ENCODE data around the gene SEMA3G.

Gene SEMA3G

GRCh38 chr3:52430416-52430810, 14.5 kb downstream of the SEMA3G start:
- Histone ChIP-seq H3K9ac (ENCODE audit: low read length) (no peak overlapping the region), H3K27ac (ENCODE audit: low read depth, low read length) (no peak overlapping the region), H3K27me3 (ENCODE audit: control insufficient read depth, insufficient read depth, low read length) (no peaks in the 10 kb centered on the region), H3K4me1 (ENCODE audit: control insufficient read depth, insufficient read depth, low read length) (no peaks in the 10 kb centered on the region), H3K36me3 (ENCODE audit: control insufficient read depth, insufficient read depth, low read length) (no peaks in the 10 kb centered on the region), H3K4me3 (ENCODE audit: low read length) (no peak overlapping the region)

DNA sequence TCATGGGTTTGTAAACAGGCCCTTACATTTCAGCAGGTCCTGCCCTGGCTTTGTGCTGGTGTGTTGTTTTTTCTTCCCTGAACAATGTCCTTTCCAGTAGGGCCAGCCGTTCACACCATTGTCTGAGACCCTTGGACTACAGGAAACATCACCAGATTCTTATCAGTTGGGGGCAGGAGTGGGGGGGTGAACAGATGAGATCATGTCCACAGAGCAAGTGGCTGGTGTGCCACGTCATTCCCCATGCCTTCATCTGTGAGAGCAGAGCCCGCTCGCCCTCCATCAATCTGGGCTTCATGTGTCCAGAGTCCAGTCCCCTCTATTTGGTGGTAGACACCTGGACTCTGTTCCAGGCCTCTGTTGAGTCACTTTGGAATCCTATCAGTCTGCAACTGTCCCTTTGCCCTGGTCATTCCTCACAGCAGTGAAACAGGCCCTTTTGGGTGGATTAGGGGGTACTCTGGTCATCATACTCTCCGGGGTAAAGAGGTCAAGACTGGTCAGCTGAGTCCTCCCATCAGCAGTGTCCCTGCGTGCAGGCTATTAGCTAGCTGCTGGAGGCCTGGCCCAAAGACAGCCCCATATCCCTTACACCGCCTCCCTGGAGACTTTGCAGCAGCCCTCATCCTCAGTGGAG, 15.0 kb downstream of the SEMA3G start:
- no peak overlapping the region for H3K9ac ChIP-seq (ENCODE audit: low read length)
- H3K4me1 ChIP-seq (ENCODE audit: control insufficient read depth, insufficient read depth, low read length) = no peaks in the 10 kb centered on the region
- H3K4me3 ChIP-seq (ENCODE audit: low read length) = no peak overlapping the region
- no peaks in the 10 kb centered on the region for H3K27me3 ChIP-seq (ENCODE audit: control insufficient read depth, insufficient read depth, low read length)
- no peaks in the 10 kb centered on the region for H3K36me3 ChIP-seq (ENCODE audit: control insufficient read depth, insufficient read depth, low read length)
- no peak overlapping the region for H3K27ac ChIP-seq (ENCODE audit: low read depth, low read length)

GRCh38 chr3:52429031-52429430, 15.9 kb downstream of the SEMA3G start:
- no peaks in the 10 kb centered on the region for H3K27me3 ChIP-seq (ENCODE audit: control insufficient read depth, insufficient read depth, low read length)
- no peak overlapping the region for H3K9ac ChIP-seq (ENCODE audit: low read length)
- H3K4me1 ChIP-seq (ENCODE audit: control insufficient read depth, insufficient read depth, low read length) = no peaks in the 10 kb centered on the region
- H3K4me3 ChIP-seq (ENCODE audit: low read length) = no peak overlapping the region
- no peaks in the 10 kb centered on the region for H3K36me3 ChIP-seq (ENCODE audit: control insufficient read depth, insufficient read depth, low read length)
- H3K27ac ChIP-seq (ENCODE audit: low read depth, low read length) = no peak overlapping the region

- no peak overlapping the region for H3K9ac ChIP-seq (ENCODE audit: low read length)
- no peaks in the 10 kb centered on the region for H3K36me3 ChIP-seq (ENCODE audit: control insufficient read depth, insufficient read depth, low read length)
- H3K27me3 ChIP-seq (ENCODE audit: control insufficient read depth, insufficient read depth, low read length) = no peaks in the 10 kb centered on the region
- no peak overlapping the region for H3K27ac ChIP-seq (ENCODE audit: low read depth, low read length)
- H3K4me1 ChIP-seq (ENCODE audit: control insufficient read depth, insufficient read depth, low read length) = no peaks in the 10 kb centered on the region
- no peak overlapping the region for H3K4me3 ChIP-seq (ENCODE audit: low read length)
Measured at GRCh38 chr3:52428151-52429005, 16.5 kb downstream of the SEMA3G start.

GRCh38 chr3:52423173-52423572, 21.7 kb downstream of the SEMA3G start:
- no peaks in the 10 kb centered on the region for H3K36me3 ChIP-seq (ENCODE audit: control insufficient read depth, insufficient read depth, low read length)
- H3K4me1 ChIP-seq (ENCODE audit: control insufficient read depth, insufficient read depth, low read length) = no peaks in the 10 kb centered on the region
- H3K27me3 ChIP-seq (ENCODE audit: control insufficient read depth, insufficient read depth, low read length) = no peaks in the 10 kb centered on the region
- no peak overlapping the region for H3K4me3 ChIP-seq (ENCODE audit: low read length)
- H3K9ac ChIP-seq (ENCODE audit: low read length) = no peak overlapping the region
- H3K27ac ChIP-seq (ENCODE audit: low read depth, low read length) = no peak overlapping the region

- no peaks in the 10 kb centered on the region for H3K4me1 ChIP-seq (ENCODE audit: control insufficient read depth, insufficient read depth, low read length)
- H3K27me3 ChIP-seq (ENCODE audit: control insufficient read depth, insufficient read depth, low read length) = no peaks in the 10 kb centered on the region
- no peak overlapping the region for H3K9ac ChIP-seq (ENCODE audit: low read length)
- H3K27ac ChIP-seq (ENCODE audit: low read depth, low read length) = no peak overlapping the region
- H3K4me3 ChIP-seq (ENCODE audit: low read length) = no peak overlapping the region
- H3K36me3 ChIP-seq (ENCODE audit: control insufficient read depth, insufficient read depth, low read length) = no peaks in the 10 kb centered on the region
Measured at GRCh38 chr3:52422669-52423068, 22.2 kb downstream of the SEMA3G start.

GRCh38 chr3:52420388-52420787, 24.5 kb downstream of the SEMA3G start:
- no peaks in the 10 kb centered on the region for H3K27me3 ChIP-seq (ENCODE audit: control insufficient read depth, insufficient read depth, low read length)
- no peak overlapping the region for H3K4me3 ChIP-seq (ENCODE audit: low read length)
- no peak overlapping the region for H3K27ac ChIP-seq (ENCODE audit: low read depth, low read length)
- H3K4me1 ChIP-seq (ENCODE audit: control insufficient read depth, insufficient read depth, low read length) = no peaks in the 10 kb centered on the region
- no peaks in the 10 kb centered on the region for H3K36me3 ChIP-seq (ENCODE audit: control insufficient read depth, insufficient read depth, low read length)
- H3K9ac ChIP-seq (ENCODE audit: low read length) = no peak overlapping the region

GRCh38 chr3:52415800-52416199, 29.1 kb downstream of the SEMA3G start:
- Histone ChIP-seq H3K4me1 (ENCODE audit: control insufficient read depth, insufficient read depth, low read length) (peaks cover 8% of the 10 kb centered on the region), H3K4me3 (ENCODE audit: low read length) (no peak overlapping the region), H3K9ac (ENCODE audit: low read length) (no peak overlapping the region), H3K36me3 (ENCODE audit: control insufficient read depth, insufficient read depth, low read length) (no peaks in the 10 kb centered on the region), H3K27ac (ENCODE audit: low read depth, low read length) (no peak overlapping the region), H3K27me3 (ENCODE audit: control insufficient read depth, insufficient read depth, low read length) (no peaks in the 10 kb centered on the region)

DNA sequence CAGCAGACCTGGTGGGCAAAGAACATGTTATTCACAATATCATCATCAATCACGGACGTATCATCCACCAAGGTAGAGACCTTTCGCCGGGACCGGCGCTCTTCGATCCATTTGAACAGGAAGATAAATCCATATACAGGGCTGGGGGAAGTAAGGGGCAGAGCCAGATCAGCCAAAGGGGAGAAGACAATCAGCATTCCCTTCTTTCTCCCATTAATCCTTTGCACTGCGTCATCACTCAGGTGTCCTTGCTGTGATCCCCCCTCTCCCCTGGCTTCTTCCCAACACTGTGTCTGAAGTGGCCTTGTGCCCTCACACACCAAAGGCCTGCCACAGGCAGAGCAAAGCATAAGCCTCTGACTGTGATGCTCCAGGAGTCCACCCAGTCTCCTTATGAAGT, 36.4 kb downstream of the SEMA3G start:
- Histone ChIP-seq H3K27ac (ENCODE audit: low read depth, low read length) (no peak overlapping the region), H3K4me3 (ENCODE audit: low read length) (no peak overlapping the region), H3K9ac (ENCODE audit: low read length) (peak overlapping the region; percentile 24), H3K4me1 (ENCODE audit: control insufficient read depth, insufficient read depth, low read length) (peaks cover 21% of the 10 kb centered on the region), H3K27me3 (ENCODE audit: control insufficient read depth, insufficient read depth, low read length) (no peaks in the 10 kb centered on the region), H3K36me3 (ENCODE audit: control insufficient read depth, insufficient read depth, low read length) (peaks cover 46% of the 10 kb centered on the region)

- Histone ChIP-seq H3K36me3 (ENCODE audit: control insufficient read depth, insufficient read depth, low read length) (peaks cover 53% of the 10 kb centered on the region), H3K9ac (ENCODE audit: low read length) (no peak overlapping the region), H3K27ac (ENCODE audit: low read depth, low read length) (no peak overlapping the region), H3K4me3 (ENCODE audit: low read length) (no peak overlapping the region), H3K4me1 (ENCODE audit: control insufficient read depth, insufficient read depth, low read length) (peaks cover 20% of the 10 kb centered on the region), H3K27me3 (ENCODE audit: control insufficient read depth, insufficient read depth, low read length) (no peaks in the 10 kb centered on the region)
Measured at GRCh38 chr3:52407779-52408178, 37.1 kb downstream of the SEMA3G start.

DNA sequence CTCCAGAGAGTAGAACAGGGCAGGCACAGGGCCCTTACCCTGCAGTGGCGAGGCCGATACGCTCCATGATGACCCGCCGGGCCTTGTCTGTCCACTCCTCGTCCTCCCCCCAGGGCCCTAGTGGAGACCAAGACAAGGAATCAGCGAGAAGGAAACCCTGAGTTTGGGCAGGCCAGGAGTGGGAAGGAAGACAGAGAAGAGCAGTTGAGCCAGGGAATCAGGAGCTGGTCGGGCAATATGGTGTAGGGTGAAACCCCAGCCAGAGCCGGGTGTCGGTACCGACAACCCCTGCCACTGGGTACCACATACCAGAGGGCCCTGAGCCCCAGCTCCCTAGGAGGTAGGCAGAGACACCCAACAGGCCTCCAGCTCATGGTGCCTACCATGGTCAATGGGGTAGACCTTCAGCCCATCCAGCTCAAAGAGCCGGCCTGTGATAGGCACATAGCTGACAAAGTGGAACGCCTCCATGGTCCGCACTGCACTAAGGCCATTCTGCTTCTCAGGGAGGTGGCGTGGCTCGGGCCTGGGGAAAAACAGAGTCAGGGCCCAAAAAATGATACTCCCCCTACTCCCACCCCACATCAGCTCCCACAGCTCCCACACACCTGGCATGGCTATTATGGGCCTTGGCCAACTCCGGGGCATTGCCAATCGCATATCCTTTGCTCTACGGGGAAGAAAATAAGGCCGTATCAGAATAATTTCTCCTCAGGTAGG, 38.0 kb downstream of the SEMA3G start:
- no peak overlapping the region for H3K9ac ChIP-seq (ENCODE audit: low read length)
- H3K27ac ChIP-seq (ENCODE audit: low read depth, low read length) = no peak overlapping the region

GRCh38 chr3:52406231-52406661, 38.7 kb downstream of the SEMA3G start:
- Histone ChIP-seq H3K4me3 (ENCODE audit: low read length) (no peak overlapping the region), H3K27me3 (ENCODE audit: control insufficient read depth, insufficient read depth, low read length) (no peaks in the 10 kb centered on the region), H3K9ac (ENCODE audit: low read length) (no peak overlapping the region), H3K4me1 (ENCODE audit: control insufficient read depth, insufficient read depth, low read length) (peaks cover 12% of the 10 kb centered on the region), H3K27ac (ENCODE audit: low read depth, low read length) (no peak overlapping the region), H3K36me3 (ENCODE audit: control insufficient read depth, insufficient read depth, low read length) (peaks cover 62% of the 10 kb centered on the region)

More for the DNA sequence above, 38.0 kb downstream of the SEMA3G start:
- H3K27me3 ChIP-seq (ENCODE audit: control insufficient read depth, insufficient read depth, low read length) = no peaks in the 10 kb centered on the region
- no peak overlapping the region for H3K4me3 ChIP-seq (ENCODE audit: low read length)
- H3K4me1 ChIP-seq (ENCODE audit: control insufficient read depth, insufficient read depth, low read length) = peaks cover 12% of the 10 kb centered on the region
- H3K36me3 ChIP-seq (ENCODE audit: control insufficient read depth, insufficient read depth, low read length) = peaks cover 60% of the 10 kb centered on the region

Measured in rectal smooth muscle tissue (tissue), 1 donor.